HG02571 (cell line): ENCODE results near the gene MUC3A.
"Not testable (repeated sequence)": the region's sequence is repeated elsewhere in the genome, so short reads cannot be mapped to it uniquely, and the experiment has no call there.

Experiments used
- ATAC-seq: cut with Tn5 transposase; IDR thresholded peaks from one replicate; pipeline ENCODE4 v1.9.1; 2021; ENCODE audit warnings: mild to moderate bottlenecking, moderate library complexity; ENCODE audit not compliant: unreplicated experiment

MUC3A gene

GRCh38 chr7:100968650-100969049, 19.3 kb downstream of the MUC3A start:
- ATAC-seq, result no peak

DNA sequence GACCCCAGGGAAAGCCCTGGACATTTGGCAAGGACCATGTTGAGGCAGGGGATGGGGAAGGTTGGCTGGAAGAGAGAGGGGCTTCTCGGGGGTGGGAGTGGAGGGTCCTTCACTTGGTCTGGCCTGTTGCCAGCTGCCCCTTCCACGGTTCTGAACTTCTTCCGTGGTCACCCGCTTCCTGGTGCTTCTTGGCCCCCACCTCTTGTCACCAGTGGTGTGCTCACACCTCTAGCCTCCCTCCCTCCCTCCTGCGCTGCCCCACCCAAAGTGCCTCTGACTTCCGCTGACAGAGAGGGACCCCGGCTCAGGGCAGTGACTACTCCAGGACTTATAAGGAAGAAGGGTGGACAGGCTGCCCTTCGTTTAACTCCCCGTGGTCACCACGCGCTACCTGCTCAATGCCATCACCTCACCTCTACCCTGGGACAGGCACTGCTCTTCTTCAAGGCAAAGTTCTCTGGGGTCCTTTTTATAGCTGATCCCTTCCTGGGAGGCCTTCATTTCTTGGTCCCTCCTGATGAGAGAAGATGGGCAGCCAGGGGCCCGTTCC, 19.8 kb downstream of the MUC3A start, which contains the start of gene MUC12:
TSS of gene MUC12 (plus strand) at position 500 of the 550 bp plus-strand sequence. CDS start 58 bp downstream, outside the sequence.
- ATAC-seq, result no peak

GRCh38 chr7:100971111-100972001, 22.0 kb downstream of the MUC3A start:
- no peak for ATAC-seq

- no peak for ATAC-seq
Observed at GRCh38 chr7:100972002-100972347, 22.6 kb downstream of the MUC3A start.

DNA sequence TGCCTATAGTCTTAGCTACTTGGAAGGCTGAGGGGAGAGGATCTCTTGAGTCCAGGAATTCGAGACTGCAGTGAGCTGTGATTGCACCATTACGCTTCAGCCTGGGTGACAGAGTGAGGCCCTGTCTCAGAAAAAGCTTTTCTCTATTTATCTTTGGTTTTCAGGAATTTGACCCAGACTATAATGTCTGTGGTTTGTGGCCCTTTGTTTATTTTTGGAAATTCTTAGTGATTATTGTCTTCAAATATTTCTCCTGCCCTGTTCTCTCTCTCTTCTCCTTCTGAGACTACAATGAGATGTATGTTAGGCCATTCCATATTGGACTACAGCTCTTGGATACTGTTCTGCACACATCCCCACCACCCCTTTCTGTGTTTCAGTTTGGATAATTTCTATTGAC, 24.7 kb downstream of the MUC3A start:
- ATAC-seq, result no peak

DNA sequence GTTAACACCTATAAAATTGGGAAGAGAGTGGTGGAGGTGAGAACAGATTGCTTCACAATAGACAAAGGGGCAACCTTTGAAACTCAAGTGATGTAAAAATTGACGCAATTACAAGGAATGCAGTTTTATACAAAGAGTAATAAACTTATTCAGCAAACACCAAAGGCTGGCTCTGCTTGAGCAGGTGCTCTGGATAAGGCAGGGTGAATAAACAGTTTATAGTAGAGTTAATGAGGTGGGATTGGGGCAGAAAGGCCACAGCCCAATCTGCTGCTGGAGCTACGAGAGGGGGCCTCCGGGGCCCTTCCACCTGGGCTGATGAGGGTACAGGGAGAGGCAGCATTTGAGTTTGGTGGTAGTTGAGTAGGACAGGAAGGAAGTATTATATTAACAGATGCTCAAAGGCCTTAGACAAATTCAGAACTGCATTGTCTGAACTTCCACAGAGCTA, 26.1 kb downstream of the MUC3A start:
- ATAC-seq, result no peak

DNA sequence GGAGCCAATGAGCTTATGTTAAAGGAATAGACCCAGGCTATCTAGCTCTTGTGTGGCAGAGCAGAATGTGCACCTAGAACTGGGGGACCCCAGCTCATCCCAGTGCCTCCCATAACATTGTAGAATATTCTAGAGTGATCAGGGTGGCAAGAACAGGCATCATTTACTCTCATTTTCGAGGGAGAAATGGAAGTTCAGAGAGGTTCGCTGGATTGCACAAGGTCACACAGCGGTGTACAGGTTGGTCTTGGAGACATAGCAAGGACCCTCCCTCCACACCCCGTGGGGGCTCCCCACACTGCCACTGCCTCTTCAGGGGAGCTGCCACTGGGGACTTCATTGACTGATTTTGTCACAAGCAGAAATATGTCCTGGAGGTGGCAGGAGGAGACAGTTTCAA, 29.0 kb downstream of the MUC3A start:
- no peak for ATAC-seq

DNA sequence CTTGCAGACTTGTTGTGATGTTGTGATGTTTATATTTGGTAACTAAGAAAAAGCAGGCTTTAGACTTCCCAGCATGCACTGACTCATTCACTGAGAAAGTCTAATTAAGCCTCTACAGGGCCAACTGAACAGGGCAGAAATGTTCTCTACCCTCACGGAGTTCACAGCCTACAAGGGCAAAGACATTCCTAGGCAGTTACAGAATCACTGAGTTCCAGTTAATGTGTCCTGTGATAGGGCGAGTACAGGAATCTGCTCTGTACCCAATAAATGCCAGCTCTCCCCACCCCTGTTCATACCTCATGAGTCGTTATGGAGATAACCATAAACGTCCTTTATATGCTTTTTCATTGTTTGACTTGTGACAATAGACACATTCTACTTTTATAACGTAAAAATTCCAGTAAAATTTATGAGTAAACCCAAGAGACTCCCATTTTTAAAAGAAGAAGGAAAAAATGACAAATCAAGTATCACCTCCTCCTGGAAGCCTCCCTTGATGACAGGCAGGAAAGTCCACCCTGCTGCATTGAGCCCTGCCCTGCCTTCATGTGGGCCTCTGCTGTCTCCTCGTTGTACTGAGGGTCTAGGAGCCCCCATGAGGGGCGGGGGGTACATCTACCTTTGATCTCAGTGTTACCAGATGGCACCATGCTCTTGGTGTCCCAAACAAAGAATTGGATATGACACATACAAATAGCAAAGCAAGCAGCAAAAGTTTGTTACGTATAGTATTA, 34.3 kb downstream of the MUC3A start:
- no peak for ATAC-seq

GRCh38 chr7:100984241-100984918, 35.0 kb downstream of the MUC3A start:
- ATAC-seq, result not testable (repeated sequence)

DNA sequence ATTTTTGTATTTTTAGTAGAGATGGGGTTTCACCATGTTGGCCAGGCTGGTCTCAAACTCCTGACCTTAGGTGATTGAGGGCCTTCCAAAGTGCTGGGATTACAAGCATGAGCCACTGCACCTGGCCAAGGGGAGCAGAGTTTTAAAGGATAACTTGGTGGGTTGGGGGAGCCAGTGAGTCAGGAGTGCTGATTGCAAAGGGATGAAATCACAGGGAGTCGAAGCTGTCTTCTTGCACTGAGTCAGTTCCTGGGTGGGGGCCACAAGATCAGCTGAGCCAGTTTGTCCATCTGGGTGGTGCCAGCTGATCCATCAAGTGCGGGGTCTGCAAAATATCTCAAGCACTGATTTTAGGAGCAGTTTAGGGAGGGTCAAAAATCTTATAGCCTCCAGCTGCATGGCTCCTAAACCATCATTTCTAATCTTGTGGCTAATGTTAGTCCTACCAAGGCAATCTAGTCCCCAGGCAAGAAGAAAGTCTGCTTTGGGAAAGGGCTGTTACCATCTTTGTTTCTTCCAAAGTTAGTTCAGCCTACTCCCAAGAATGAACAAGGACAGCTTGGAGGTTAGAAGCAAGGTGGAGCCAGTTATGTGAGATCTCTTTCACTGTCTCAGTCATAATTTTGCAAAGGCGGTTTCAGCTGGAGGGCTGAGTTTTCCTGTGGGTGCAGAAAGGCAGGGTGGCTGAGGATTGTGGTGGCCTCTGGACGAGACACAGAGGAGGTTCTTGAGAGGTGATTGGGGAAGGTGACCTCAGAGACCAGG, 35.9 kb downstream of the MUC3A start:
- not testable (repeated sequence) for ATAC-seq

DNA sequence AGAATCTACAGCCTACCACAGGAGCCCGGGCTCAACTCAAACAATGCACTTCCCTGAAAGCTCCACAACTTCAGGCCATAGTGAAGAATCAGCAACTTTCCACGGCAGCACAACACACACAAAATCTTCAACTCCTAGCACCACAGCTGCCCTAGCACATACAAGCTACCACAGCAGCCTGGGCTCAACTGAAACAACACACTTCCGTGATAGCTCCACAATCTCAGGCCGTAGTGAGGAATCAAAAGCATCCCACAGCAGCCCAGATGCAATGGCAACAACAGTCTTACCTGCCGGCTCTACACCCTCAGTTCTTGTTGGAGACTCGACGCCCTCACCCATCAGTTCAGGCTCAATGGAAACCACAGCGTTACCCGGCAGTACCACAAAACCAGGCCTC, 42.3 kb downstream of the MUC3A start:
- ATAC-seq, result no peak

DNA sequence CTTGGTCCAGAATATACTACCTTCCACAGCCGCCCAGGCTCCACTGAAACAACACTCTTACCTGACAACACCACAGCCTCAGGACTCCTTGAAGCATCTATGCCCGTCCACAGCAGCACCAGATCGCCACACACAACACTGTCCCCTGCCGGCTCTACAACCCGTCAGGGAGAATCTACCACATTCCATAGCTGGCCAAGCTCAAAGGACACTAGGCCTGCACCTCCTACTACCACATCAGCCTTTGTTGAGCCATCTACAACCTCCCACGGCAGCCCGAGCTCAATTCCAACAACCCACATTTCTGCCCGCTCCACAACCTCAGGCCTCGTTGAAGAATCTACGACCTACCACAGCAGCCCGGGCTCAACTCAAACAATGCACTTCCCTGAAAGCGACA, 42.9 kb downstream of the MUC3A start:
- ATAC-seq, result not testable (repeated sequence)

GRCh38 chr7:100994671-100995070, 45.3 kb downstream of the MUC3A start:
- ATAC-seq, result not testable (repeated sequence)

GRCh38 chr7:100998530-100998929, 49.2 kb downstream of the MUC3A start:
- not testable (repeated sequence) for ATAC-seq

DNA sequence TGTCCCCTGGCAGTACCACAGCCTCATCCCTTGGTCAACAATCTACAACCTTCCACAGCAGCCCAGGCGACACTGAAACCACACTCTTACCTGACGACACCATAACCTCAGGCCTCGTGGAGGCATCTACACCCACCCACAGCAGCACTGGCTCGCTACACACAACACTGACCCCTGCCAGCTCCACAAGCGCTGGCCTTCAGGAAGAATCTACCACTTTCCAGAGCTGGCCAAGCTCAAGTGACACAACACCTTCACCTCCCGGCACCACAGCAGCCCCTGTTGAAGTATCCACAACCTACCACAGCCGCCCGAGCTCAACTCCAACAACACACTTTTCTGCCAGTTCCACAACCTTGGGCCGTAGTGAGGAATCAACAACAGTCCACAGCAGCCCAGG, 50.0 kb downstream of the MUC3A start:
- ATAC-seq, result not testable (repeated sequence)

DNA sequence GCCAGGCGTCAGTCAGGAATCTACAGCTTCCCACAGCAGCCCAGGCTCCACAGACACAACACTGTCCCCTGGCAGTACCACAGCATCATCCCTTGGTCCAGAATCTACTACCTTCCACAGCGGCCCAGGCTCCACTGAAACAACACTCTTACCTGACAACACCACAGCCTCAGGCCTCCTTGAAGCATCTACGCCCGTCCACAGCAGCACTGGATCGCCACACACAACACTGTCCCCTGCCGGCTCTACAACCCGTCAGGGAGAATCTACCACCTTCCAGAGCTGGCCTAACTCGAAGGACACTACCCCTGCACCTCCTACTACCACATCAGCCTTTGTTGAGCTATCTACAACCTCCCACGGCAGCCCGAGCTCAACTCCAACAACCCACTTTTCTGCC, 50.7 kb downstream of the MUC3A start:
- ATAC-seq, result not testable (repeated sequence)

DNA sequence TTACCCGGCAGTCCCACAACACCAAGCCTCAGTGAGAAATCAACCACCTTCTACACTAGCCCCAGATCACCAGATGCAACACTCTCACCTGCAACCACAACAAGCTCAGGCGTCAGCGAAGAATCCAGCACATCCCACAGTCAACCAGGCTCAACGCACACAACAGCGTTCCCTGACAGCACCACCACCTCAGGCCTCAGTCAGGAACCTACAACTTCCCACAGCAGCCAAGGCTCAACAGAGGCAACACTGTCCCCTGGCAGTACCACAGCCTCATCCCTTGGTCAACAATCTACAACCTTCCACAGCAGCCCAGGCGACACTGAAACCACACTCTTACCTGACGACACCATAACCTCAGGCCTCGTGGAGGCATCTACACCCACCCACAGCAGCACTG, 53.0 kb downstream of the MUC3A start:
- not testable (repeated sequence) for ATAC-seq

DNA sequence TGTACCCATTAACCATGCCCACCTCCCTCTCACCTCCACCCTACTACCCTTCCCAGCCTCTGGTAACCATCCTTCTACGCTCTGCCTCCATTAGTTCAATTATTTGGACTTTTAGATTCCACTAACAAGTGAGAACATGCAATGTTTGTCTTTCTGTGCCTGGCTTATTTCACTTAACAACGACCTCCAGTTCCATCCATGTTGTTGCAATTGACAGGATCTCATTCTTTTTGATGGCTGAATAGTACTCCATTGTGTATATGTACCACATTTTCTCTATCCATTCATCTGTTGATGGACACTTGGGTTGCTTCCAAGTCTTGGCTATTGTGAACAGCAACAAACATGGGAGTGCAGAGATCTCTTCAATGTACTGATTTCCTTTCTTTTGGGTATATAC, 58.0 kb downstream of the MUC3A start:
- ATAC-seq, result not testable (repeated sequence)

DNA sequence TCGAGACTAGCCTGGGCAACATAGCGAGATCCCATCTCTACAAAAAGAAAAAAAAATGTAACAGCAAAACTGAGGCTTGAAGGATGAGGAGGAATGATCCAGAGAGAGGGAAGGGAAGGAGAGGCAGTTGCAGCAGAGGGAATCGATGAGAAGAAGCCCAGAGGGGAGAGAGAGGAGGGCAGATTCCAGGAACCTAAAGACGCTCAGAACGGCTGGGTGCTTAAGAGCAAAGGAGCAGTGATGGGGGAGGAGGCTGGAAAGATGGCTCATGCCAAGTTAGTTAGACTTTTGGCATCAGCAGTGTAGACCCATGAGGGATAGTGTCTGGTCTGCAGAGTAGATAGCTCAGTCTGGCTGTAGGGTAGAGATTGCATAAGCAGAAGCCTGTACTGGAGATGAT, 60.3 kb downstream of the MUC3A start:
- no peak for ATAC-seq

- no peak for ATAC-seq
Observed at GRCh38 chr7:101012931-101013330, 63.6 kb downstream of the MUC3A start.
